Fibroblast of lung (primary cell): ENCODE data around the gene DNPH1.

ENCODE experiments used
- CTCF ChIP-seq, 2 donors: IDR thresholded peaks in 1 of 2; conservative IDR thresholded peaks in 1 of 2; 1 replicate in 1 of 2; 2 replicates in 1 of 2; pipeline ENCODE4 v1.5.1; 2011 to 2012; ENCODE audit warnings: low read length in 2 of 2, control low read depth in 1 of 2, inconsistent platforms in 1 of 2, low read depth in 1 of 2, mild to moderate bottlenecking in 1 of 2
- EZH2 ChIP-seq: IDR thresholded peaks from 2 replicates; pipeline ENCODE4 v1.5.1; 2012; ENCODE audit warnings: low read length, control low read depth, mild to moderate bottlenecking; ENCODE audit errors: missing control alignments

GRCh38 chr6:43203029-43203717 is 26.1 kb downstream of the DNPH1 start:
- TF ChIP-seq CTCF (conservative IDR thresholded peaks at IDR 0.05 in 1 of 2, IDR thresholded peaks at IDR 0.05 in 1 of 2; ENCODE audit: low read depth in 1 of 2, low read length in 2 of 2) (no peak), EZH2 (no peak)
